ENCODE measurements around the gene MME.

MME gene

GRCh38 chr3:155147588-155147987 lies 67.5 kb downstream of the MME start:
- DNase-seq (ENCODE audit: low read depth in 2 of 2): no peak

DNA sequence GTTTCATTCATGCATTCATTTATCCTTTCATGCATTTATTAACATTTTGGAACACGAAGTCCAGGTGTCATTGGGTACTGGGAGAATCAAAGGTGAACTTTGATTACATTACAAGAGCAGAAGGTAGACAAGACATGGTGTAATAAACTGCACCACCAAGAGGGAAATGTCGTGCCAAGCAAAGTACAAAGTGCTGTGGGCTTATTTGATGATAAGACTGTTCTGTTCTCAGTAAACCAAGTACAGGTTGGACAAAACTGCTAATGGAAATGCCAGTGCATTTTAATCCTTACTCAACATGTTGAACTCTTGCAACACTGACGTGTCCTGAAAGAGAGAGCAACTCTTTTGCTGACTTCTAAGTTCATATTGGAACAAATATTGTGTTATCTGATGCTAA lies 69.4 kb downstream of the MME start:
- DNase-seq (ENCODE audit: low read depth in 2 of 2): no peak

GRCh38 chr3:155153242-155154186 lies 73.4 kb downstream of the MME start:
- no peak for DNase-seq (ENCODE audit: low read depth in 2 of 2)

DNA sequence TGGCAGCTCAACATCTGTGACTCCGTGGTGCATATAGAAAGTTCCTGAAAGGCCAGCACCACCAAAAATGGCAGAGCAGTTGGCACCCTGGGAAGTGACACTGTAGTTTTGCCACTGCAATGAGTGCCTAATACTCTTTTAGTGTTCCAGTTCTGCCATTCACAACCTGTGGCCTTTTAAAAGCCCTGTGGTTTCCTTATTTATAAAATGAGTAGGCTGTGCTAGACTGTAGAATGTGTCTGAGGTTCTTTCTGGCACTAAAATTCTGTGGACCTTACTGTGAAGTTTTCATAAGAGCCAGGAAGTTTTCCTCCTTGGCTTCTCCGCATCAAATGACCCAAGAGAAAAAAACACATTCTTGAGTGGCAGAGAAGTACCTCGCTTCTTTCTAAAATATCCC lies 74.1 kb downstream of the MME start:
- no peak for DNase-seq (ENCODE audit: low read depth in 2 of 2)

DNA sequence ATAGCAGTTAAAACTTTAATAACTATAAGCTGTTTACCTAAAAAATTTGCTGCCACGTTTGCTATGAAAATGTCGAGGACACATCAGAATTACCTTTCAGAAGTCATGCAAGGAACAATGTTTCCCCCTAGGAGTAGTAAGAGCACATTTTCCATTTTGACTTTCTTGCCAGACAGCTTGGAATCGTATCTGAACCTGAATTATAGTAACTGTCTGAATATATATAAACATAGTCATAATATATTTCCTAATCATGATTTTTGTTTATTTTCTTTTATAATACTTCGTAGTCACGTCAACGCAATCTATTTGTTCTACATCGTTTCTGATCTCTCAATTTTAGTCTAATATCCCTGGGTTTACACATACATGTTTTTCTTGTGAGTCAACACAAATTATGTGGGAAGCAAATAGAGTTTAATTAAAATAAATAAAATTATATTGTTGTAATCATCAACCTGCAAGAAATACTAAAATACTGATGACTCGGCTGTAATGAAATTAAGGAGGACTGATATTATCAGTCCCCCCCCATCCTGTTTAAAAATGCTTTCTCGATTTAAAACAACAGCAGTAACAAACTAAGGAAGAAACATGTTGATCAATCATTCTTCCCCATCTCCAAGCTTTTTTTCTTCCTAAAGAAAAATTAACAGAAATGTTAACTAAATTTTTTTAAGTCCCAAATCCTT lies 78.4 kb downstream of the MME start:
- DNase-seq (ENCODE audit: low read depth in 2 of 2): no peak

GRCh38 chr3:155159301-155159700 lies 79.2 kb downstream of the MME start:
- no peak for DNase-seq (ENCODE audit: low read depth in 2 of 2)

DNA sequence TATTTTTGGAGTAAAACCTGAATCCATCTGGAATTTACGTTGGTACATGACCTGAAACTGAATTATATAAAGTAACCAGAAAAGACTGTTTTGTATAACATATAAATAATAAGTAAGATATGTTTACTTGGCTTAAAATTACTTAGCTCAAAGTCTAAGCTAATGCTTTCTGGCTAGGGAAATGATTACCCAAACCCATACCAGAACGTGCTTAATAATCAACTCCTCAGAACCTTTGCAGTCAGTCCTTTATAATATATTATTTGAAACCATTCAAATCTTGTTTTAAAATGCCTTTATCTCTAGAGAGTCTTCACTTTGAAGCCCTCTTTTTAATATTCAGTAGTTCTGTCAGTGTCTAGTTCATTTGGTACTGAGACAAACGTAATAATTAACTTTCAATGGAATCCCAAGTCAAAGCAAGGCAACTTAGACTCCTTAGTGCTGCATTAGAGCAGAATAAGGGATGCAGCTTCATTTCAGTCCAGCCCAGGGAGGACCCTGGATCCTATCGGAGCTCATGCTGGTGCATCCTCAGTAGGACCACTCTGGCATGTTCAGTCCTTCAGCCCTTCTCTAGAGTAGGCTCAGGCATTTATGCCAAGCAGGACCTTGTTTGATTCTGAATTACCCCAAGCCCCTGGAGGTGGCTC lies 81.6 kb downstream of the MME start:
- no peak for DNase-seq (ENCODE audit: low read depth in 2 of 2)

DNA sequence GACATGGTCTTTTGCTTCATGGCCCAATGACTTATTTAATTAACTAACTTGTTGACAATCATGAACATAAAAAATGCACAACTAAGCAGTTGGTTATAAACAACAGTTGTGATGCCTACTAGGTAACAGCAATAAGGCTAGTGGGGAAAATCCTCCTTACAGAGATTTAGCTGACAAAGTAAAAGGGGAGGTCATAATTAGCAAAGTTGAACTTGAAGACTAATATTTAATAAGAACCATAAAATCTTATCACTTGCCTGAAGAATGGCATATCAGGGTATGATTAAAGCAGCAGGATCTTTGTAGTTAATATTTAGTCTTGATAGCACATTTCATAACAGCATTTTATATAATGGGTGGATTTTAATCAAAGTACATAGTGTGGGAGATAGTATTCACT lies 84.2 kb downstream of the MME start:
- no peak for DNase-seq (ENCODE audit: low read depth in 2 of 2)

DNA sequence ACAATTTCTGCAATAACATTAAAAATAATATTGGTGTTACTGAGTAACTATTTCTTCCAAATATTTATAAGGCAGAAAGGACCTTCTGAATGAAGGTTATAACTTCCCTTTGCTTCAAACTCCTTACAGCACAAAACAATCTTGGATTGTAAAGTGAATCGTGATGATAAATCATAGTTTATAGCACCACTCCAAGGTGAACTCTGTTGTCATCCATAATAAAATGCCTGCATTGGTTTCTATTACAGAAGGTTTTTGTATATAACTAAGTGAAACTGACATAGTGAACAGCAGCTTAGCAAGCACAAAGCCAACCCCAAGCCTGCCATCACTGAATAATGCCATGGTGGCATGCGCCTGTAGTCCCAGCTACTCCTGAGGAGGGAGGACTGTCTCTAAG lies 86.3 kb downstream of the MME start:
- no peak for DNase-seq (ENCODE audit: low read depth in 2 of 2)

GRCh38 chr3:155169197-155169596 lies 89.1 kb downstream of the MME start:
- DNase-seq (ENCODE audit: low read depth in 2 of 2): no peak

- DNase-seq (ENCODE audit: low read depth in 2 of 2): no peak
Measured at GRCh38 chr3:155173771-155174170, 93.7 kb downstream of the MME start.

- DNase-seq (ENCODE audit: low read depth in 2 of 2): no peak
Measured at GRCh38 chr3:155178810-155179436, 98.8 kb downstream of the MME start.

- DNase-seq (ENCODE audit: low read depth in 2 of 2): no peak
Measured at GRCh38 chr3:155179437-155179827, 99.3 kb downstream of the MME start.

- no peak for DNase-seq (ENCODE audit: low read depth in 2 of 2)
Measured at GRCh38 chr3:155179966-155180757, 100.0 kb downstream of the MME start.

DNA sequence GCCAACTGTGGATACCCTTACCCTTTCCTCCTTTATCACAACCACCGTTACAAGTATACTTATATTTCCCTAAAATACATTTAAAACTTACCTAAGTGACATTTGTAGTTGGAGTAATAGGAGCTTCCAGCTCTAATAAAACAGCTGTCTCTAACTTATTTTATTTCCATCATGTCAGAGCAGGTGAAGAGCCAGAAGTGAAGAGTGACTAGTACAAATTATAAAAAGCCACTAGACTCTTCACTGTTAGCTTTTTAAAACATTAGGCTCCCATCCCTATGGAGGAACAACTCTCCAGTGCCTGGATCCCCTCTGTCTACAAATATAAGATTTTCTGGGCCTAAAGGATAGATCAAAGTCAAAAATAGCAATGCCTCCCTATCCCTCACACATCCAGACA lies 102.3 kb downstream of the MME start:
- no peak for DNase-seq (ENCODE audit: low read depth in 2 of 2)

DNA sequence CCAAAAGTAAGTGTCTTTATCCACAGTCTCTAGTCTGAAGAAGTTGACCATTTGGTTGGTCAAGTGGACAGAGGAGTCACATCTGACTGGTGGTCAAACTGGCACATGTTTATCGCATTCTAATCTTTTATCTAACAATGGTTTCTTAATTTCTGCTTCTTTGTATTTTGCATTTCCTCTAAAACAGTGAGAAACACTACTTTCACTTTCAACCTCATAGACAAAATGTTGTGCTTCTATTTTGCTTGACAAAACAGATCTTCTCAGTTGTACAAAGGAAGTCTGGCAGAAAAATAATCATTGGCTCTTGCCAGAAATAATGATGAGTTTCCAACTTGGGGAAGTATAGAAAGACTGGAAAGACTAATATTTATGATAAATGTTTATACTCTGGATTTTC lies 103.9 kb downstream of the MME start:
- DNase-seq (ENCODE audit: low read depth in 2 of 2): no peak

- no peak for DNase-seq (ENCODE audit: low read depth in 2 of 2)
Measured at GRCh38 chr3:155185631-155186071, 105.5 kb downstream of the MME start.

GRCh38 chr3:155188031-155188430 lies 107.9 kb downstream of the MME start:
- no peak for DNase-seq (ENCODE audit: low read depth in 2 of 2)

DNA sequence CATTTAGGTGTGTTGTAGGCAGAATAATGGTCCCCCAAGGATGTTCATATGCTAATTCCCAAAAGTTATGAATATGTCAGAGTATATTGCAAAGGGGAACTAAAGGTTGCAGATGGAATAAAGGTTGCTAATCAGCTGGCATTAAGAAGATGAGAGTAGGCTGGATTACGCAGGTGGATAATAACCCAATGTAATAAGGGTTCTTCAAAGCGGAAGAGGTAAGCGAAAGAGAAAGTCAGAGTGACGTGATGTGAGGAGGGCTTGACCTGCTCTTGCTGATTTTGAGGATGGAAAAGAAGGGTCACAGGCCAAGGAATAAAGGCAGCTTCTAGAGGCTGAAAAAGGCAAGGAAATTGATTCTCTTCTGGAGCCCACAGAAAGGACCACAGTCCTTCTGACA lies 109.4 kb downstream of the MME start:
- DNase-seq (ENCODE audit: low read depth in 2 of 2): no peak

- DNase-seq (ENCODE audit: low read depth in 2 of 2): no peak
Measured at GRCh38 chr3:155190691-155191090, 110.6 kb downstream of the MME start.

Data from stimulated activated CD8-positive, alpha-beta memory T cell treated with anti-CD3 and anti-CD28 coated beads, Interleukin-2, amount 100 ng/mL, for 48 hours (primary cell).